Measurements from ENCODE around the gene CTBP1. TPM values are rescaled to one million over a fixed set of nuclear protein-coding genes. Genes with fewer than 3 reads are reported as not detected.

The CTBP1 gene
- total RNA-seq, 1 donor from 2014 or later: 268 TPM

DNA sequence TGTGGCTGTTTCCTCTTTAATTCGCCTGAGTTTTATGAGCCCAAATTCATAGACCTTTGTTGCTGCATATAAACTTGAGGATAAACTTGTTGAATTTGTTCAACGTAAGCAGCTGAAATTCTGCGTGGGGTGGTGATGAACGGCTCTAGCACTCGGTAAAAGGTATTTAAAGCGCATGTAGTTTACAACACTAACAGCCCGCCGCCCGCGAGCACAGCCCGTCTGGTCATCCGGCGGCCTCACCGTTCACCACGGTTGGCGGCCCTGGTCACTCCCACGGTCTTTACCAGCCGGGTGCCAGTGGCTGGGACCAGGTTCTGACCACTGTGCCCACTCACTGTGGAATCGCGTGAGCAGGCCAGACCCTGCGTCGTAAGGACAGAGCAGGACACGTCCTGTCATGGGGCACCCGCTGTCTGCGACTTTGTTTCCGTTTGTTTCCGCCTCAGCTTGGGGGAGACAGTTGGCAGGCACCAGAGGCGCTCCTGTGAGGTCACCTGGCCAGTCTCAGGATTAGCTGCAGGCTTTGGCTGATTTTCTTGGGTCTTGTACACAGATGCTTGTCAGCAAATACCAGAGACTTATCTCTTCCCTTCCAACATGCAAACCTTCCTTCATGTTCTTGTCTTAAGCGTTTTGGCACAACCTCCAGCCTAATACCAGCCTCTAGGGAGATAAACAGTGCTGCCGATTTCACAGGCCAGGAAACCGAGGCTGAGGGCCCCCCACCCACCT, 39.8 kb downstream of the CTBP1 start:
- no peak for DNase-seq

DNA sequence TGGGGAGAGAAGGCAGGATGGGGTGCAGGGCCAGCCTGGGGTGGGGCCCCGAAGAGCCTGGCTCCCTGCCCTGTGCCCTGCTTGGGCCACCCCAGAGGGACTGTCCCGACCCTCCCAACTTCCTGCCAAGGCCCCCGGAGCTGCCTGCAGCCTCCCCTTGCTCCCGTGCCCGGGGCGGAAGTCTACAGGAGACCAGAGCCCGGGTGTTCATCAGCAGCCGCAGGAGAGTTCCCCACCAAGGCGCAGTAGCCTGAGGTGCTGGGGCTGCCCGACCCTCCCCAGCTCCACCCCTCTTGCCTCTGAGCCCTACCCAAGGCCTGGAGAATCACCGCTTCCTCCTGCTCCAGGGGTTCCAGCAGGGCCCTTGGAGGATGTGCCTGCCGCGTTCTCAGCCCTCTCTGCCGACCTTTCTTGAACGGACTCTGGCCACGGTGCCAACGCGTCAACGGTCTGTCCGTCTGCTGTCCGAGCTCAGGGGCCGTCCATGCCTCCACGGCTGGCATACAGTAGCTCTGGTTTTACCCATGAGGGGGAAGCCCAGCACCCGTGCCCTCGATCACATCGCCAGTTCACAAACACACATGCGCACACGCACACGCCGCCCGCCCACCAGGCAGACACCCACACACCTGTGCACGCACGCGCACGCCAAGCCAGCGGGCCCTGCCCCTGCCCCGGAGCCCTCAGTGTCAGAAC, 40.5 kb downstream of the CTBP1 start:
- DNase-seq: no peak

DNA sequence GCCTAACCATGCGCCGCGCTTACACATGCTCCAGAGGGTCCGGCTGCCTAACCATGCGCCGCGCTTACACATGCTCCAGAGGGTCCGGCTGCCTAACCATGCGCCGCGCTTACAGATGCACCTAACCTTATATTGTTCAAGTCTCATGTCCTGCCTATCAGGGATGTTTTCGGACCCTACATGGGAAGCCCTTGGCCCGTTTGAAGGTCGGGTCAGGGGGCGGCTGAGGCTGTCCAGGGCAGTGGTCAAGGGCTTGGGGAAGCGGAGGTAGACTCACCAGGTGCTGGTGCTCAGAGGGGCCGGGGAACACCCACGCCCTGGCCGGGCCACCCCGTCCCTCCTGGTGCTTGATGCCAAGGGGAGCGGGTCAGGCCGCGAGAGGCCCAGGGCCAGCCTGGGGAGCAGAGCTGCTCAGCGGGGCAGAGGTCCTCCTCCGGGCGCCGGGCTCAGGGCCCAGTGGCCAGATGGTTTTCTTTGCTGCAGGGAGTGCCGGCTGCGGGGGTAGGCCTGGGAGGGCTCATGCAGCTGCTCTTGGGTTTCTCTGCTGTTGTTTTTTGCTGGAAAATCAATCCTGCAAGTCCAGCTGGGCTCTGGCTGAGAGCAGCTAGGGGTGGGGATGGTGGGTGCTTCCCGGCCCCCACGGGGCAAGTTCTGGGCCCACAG, 41.2 kb downstream of the CTBP1 start:
- no peak for DNase-seq

DNA sequence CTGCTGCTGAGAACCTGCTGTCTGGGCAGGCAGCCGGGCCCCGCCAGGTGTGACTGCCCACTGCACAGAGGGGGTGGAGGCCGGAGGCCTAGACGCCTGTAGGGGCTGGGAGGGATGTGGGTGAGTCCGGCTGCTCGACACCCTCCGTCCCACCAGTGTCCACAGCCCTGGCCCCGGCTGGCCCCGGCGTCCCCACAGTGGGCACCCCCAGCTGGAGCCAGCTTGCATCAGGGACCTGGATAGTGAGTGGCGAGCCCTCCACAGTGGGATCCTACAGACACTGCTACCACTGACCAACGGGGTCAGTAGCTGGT, 41.8 kb downstream of the CTBP1 start:
- DNase-seq: no peak

DNA sequence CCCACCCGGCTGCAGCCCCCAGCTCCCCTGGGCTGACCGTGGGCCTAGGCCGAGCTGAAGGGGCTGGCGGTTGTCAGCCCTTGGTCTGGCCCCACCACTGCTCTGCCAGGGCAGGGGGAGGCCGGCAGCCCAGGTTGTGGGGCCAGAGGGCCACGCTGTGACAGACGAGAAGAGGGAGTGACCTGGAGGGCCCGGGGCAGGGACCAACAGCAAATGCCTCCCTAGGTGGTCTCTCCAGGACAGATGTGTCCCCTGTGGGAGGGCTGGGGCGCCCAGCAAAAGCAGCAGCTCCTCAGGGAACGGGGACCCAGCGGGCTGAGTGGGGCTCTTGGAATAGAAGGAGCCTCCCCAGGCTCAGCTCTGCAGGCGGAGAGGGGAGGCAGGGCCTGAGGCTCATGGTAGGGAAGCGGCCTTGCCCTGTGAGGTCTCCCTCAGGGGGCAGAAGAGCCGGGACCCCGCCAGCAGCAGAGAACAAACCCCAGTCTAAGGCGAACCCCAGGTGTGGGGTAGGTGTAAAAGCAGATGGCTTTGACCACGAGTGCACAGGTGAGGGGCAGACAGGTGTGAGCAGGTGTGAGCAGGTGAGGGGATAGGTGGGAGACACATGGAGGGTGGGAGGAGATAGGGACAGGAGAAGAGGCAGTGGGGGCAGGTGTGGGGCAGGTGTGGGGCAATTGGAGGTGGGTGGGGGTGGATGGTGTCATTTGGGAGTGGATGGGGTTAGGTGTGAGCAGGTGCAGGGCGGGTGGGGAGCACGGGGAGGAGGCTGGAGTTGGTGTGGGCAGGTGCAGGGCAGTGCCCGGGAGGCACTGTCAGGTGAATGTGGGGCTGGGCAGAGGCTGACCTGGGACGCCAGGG, 42.4 kb downstream of the CTBP1 start:
- DNase-seq: no peak

DNA sequence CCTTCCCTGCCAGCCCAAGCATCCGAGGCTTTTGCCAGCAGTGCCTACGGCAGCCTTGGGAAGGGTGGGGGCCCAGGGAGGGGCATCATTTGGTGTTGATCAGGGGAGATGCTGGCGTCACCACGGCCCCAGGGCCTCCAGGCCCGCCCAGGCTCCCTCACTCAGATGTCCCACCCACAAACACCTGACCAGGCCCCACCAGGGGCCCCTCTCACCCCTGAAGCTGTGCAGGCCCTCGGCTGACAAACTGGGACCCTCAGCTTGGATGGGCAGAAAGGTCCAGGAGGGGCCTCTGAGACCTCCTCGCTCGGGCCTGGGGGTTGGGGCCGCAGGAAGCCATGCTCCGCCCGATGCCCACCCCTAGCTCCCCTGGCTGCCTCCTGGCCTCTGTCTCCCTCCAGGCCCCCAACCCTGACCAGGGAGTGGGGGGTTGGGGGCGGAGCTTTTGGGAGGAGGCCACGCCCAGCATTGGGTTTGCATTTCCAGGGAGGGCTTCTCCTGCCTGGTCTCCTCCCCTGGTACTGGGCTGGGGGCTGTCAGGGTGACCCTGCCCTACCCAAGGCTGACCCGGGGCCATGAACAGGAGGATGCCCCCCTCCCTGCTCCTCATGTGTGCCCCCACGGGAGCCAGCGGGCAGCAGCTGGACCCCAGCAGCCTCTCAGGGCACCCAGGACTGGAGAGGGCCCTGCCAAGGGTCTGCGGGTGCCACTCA, 43.2 kb downstream of the CTBP1 start:
- no peak for DNase-seq

DNA sequence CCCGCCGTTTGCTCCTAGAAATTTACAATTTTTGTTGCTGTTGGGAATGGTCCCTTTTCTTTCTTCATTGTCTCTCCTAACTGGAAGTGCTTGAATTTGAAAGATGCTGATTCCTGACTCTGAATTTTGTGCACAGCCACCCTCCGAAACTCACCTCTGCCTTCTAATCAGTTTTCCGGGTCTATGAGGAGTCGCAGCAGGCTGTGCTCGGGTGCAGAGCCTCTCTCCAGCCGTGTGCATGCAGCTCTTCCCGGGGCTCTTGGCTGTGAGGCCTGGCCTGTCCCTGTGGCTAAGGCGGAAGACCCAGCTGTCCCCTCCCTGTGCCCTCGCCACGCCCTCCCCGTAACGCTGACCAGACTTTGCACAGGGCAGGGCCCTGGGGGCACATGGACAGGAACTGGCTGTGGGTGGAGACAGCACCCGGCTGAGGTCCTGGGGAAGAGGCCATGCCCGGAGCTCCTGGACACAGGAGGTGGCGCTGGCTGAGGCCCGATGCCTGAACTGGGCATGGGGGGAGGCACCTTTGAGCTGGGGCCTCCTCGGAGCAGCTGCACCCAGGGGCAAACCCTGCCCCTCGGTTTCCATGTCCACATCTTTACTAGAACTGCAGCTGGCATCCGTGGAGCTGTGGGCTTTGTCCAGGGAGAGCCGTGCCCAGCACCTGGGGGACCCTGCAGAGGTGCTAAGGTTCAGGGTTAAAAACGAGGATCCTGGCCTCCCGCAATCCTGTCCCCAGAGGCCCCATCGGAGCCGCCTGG, 43.9 kb downstream of the CTBP1 start:
- DNase-seq: no peak

DNA sequence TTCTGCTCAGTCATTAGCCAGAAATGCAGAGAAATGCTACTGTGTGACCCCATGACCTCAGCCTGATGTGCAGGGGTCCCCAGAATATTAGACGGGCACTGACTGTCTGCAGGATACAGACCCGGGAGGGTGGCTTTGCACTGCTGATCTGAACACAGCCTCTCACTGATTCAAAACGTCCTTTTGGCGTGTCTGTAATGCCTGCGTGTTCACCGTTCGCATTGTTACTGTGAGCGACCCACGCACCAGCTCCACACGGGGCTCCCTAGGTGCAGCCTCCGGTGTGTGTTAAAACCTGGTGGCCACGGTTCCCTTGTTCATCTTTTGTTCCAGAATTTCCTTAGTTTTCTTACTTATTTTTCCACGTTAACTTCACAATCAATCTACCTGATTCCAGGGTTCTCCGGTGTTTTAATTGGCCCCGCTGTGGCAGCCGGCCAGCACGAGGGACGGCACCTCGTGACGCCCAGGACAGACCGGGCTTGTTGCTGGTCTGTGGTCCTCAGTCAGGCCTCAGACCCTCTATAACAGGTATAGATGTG, 44.6 kb downstream of the CTBP1 start:
- DNase-seq: no peak

DNA sequence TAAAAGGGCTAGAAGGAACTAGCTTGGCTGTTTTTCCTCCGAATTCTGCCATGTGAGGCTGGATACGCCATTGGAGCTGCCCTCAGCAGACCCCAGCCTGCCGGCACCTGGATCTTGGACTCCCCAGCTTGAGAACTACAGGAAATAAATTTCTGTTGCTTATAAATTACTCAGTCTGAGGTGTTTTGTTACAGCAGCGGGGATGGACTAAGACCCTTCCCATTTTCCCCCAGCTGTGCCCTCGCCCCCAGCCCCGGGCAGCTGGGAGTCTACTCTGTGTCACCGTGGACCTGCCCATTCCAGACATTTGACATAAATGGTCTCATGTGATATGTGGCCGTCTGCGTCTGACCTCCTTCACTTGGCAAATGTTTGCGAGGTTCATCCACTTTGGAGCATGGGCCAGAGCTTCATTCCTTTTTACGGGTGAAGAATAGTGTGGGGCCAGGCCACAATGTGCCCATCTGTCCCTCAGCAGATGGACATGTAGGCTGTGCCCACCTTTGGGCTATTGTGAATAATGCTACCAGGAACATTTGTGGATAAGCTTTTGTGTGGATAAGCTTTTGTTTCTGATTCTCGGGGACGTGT, 45.8 kb downstream of the CTBP1 start:
- DNase-seq: no peak

DNA sequence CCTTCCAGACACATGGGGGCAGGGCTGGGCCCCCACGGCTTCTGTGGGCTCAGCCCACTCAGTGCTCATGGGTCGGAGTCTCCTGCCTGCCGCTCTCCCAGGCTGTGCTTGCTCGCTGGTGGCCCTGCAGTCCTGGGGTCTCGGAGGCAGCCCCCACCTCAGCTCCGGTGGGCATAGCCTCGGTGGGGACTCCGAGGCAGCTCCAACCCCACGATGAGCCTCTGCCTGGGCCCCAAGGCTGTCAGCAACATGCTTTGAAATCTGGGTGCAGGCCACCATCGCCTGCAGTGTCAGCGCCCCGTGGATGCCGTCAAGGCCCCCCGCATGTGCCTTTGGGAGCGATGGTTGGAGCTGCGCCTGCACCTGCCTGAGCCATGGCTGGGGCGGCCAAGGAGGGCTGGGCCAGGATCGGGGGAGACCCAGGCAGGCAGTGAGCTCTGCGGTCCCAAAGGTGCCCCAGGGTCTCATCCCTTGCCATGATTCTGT, 46.4 kb downstream of the CTBP1 start:
- DNase-seq: no peak

DNA sequence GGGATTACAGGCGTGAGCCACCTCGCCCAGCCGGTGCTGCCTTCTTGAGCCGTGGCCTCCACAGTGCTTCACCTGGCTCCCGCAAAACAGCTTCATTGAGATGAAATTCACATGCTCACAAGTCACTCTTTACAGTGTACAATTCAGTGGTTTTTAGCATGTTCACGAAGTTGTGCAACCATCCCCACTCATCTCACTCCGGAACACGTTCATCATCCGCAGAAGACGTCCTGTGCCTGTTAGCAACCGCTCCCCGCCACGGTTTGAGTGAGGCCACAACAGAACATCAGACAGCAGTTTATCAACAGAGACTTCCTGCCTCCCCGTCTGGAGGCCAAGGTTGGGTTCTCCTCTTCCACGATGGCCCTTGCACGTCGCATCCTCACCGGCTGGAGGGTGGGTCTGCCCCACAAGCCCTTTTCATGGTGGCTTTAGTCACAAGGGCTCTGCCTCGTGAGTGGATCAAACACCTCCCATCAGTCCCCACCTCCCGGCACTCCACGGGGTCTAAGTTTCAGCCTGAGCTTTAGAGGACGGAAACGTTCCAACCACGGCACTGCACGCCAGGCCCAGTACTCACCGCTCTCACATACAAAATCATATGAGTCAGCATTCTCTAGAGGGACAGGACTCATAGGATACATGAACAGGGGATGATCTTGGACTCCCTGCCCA, 46.9 kb downstream of the CTBP1 start:
- no peak for DNase-seq

DNA sequence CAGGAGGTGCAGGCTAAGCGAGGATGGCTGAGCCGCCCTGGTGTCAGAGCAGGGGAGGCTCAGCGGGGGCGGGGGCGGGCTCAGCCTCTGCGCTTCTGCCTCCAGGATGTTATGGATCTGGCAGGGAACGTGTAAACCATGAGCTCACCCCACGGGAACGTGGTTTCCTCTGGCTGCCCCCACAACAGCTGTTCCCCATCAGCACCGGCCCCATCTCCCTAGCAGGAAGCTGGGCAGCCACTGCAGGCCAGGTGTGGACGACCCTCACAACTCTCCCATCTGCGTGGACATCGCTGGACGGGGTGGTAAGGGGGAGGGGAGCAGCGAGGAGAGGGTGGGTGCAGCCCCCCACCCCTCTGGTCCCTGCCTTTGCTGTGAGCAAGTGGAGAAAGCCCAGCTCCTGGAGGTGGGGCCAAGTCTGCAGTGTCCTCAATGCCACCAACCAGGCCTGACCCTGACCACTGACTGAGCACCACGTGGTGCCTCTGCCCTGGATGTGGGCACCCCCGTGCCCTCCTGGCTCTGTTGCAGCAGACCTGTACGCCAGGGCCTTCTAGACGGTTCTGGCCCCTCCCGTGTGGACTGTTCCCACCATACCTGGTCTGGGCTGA, 48.4 kb downstream of the CTBP1 start:
- DNase-seq: peak; percentile 54

DNA sequence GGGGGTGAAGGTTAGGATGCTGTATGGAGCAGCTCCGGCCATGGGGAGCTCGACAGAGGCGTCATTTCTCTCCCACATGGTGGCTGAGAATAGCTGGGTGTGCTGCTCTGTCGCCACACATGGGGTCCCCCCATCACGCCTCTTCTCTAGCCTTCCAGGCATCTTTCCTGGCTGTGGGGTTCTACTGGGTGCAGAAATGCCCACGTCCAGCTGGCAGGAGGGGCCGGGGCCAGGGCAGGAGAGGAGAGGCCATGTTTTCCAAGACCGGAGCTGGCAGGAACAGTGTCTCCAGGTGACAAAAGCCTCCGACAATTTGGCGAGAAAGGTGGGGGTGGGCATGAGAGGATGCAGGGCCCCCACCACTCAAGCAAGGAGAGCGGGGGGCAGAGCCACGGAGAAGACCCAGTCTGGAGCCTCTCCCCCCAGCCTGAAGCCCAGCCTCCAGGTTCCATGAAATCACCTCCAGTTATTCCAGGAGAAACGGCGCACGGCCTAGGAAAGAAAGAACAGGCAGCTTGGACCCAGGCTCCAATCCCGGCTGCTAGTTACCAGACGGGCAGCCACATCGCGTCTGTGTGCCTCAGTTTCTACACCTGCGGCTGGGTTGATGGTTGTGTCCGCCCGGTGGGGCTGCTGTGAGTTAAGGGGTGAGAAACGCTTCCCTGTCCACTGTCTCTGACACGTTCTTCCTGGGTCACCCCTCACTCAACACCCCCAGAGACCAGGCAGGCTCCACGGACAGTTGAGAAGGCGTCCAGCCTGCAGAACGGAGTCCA, 49.2 kb downstream of the CTBP1 start:
- no peak for DNase-seq

DNA sequence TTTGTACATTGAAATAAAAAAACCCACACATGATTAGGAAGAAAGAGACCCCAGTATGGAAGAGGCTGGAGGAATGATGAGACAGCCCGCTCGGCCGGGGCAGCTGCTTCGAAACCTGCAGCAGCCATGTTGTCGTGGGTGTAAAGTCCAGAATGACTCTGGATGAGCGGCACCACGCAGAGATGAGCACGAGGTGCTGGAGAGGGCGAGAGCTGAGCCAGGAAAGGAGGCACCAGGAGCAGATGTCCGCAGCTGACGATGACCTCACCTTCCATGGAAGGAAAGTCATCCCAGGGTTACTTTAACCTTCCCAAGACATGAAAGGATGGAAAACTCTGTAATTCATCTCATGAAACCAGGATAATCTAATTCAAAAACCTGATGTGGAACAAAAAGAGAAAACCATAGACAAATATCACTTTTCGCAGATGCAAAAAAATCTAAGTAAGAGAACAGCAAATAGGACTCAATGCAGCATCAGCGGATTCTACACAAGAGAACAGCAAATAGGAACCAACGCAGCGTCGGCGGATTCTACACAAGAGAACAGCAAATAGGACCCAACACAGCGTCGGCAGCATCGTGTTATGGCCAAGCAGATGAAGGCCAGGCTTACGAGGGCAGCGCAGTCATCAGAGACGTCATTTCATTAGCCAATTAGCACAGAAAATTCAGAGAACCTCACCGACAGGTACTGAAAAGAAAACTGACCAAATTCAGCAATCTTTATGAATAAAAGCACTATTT, 50.7 kb downstream of the CTBP1 start:
- DNase-seq: no peak

DNA sequence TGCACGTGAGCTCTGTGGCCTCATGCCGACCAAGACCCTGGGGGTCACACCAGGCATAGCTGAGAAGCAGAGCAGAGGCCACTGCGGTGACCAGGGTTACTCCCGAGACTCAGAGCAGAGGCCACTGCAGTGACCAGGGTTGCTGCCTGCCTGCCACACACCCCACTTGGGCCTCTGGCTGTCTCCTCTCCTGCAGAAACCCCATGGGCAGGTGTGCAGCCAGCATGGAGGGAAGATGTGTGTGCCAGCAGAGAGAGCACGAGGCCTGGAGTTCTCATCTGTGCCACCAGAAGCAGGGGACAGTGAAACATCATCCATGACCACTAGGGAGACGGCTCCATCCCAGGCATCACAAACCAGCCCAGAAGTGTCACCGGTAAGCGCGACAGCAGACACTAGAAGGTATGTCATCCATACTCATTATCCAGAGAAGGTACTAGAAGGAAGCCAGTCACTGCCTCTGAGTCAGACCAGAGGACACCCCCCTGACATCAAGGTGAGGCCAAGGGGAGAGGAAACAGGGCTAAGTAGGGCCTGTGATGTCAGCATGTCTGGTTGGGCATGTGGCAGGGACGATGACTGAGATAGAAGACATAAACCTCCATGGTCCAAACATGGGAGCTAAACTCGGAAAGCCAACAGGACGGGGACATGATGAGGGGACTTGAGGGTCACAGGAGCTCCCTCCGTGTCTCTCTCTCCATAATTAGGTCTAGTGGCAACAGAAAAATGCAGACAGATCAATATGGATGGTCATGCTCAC, 52.3 kb downstream of the CTBP1 start:
- no peak for DNase-seq

DNA sequence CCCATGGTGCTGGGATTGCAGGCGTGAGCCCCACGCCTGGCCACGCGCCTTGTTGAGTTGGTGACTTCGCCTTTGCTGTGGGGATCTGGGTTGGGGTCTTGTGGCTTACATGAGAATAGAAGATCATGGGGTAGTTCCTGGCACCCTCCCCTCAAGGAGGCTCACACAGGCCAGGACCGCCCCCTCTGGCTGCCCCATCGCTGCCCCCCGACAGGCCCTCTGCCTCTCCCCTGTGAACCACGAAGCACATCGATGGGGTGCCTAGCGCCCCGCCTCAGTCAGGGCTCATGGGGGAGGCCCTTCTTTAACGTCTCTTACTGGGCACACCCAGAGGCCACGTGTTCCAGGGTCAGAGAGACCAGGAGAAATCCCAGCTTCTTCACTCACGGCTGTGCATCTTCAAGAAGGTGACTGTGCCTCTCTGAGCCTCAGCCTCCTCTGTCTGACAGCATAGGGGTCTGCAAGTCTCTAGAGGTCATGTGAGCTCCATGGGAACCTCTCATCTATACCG, 53.0 kb downstream of the CTBP1 start:
- DNase-seq: no peak

DNA sequence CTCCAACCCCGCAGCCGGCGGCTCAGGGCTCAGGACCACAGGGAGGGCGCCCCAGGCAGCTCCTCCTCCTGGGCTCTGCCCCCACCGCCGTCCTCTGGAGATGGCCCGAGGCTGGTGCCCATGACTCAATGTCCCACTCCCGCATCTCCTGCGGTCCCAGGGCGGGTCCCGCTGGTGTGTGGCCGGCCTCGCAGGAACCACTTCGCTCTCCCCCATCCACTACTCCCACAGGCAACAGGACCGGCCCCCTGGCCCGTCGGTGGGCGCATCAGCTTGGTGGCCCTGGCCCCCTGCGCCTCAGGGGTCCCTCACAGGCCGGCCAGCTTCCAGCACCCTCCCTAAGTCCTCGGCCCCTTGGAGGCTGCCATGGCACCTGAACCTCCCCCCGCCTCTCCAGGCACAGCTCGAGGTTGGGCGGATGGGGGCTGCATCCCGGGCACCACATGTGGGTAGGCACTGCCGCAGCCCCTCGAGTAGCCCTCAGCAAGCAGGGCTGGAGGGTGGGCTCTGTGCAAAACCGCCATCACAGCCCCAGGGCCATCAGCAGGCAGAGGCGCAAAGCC, 53.7 kb downstream of the CTBP1 start:
- DNase-seq: no peak

Data from dermis blood vessel endothelial cell (primary cell).